Activated CD8-positive, alpha-beta T cell treated with anti-CD3 and anti-CD28 coated beads for 36 hours (primary cell): ENCODE measurements around the gene SELENOP. TPM values are rescaled to one million over a fixed set of nuclear protein-coding genes. Genes with fewer than 3 reads are reported as not detected.
"Not testable (repeated sequence)": the region's sequence is repeated elsewhere in the genome, so short reads cannot be mapped to it uniquely, and the experiment has no call there.

Source experiments
- ATAC-seq: fragments of 200-7000 bp; cut with Tn5 transposase; one replicate; pipeline ENCODE4 v1.10.0; 2021; ENCODE audit warnings: mild to moderate bottlenecking, moderate library complexity
- CTCF ChIA-PET: fragments of 350-600 bp; sonication (Branson Sonifier 250); formaldehyde crosslinking; loops from one replicate; lab custom pipeline; 2021; ENCODE audit warnings: antibody characterized with exemption; lab: Charles Lee
- POLR2A ChIA-PET: fragments of 350-600 bp; sonication (Branson Sonifier 250); formaldehyde crosslinking; loops from one replicate; lab custom pipeline; 2021; ENCODE audit warnings: antibody characterized with exemption; lab: Charles Lee
- DNase-seq: peaks from one replicate; pipeline ENCODE4 v3.0.0-alpha.2; 2020
- H3K27ac Mint-ChIP-seq: one replicate; pipeline ENCODE4 v1.8.0; 2021; ENCODE audit warnings: mild to moderate bottlenecking, mixed read lengths
- H3K27me3 Mint-ChIP-seq: one replicate; pipeline ENCODE4 v1.8.0; 2021; ENCODE audit warnings: mixed read lengths
- H3K36me3 Mint-ChIP-seq: one replicate; pipeline ENCODE4 v1.8.0; 2021; ENCODE audit warnings: low read depth, mixed read lengths
- H3K4me1 Mint-ChIP-seq: one replicate; pipeline ENCODE4 v1.8.0; 2021; ENCODE audit warnings: low read depth, mixed read lengths
- H3K4me3 Mint-ChIP-seq: one replicate; pipeline ENCODE4 v1.8.0; 2021; ENCODE audit warnings: mild to moderate bottlenecking, moderate library complexity, mixed read lengths
- H3K9me3 Mint-ChIP-seq: one replicate; pipeline ENCODE4 v1.8.0; 2021; ENCODE audit warnings: mixed read lengths
- intact Hi-C: fragments of 100-400 bp; cut with micrococcal nuclease; formaldehyde crosslinking; loops from one replicate; pipeline ENCODE4 v1.10.0; 2022
- total RNA-seq, 2 experiments: library from RNA; stranded (reverse); gene quantifications; one replicate each; pipeline ENCODE4 v1.2.3, GENCODE V29; 2021
- TF ChIP-seq, protein P1 (sequence below): fragments of 200-600 bp; IDR thresholded peaks from one replicate; pipeline ENCODE4 v1.8.0; 2022; ENCODE audit warnings: antibody characterized with exemption, mild to moderate bottlenecking

Gene SELENOP
- total RNA-seq, 2 experiments from 2014 or later: not detected

DNA sequence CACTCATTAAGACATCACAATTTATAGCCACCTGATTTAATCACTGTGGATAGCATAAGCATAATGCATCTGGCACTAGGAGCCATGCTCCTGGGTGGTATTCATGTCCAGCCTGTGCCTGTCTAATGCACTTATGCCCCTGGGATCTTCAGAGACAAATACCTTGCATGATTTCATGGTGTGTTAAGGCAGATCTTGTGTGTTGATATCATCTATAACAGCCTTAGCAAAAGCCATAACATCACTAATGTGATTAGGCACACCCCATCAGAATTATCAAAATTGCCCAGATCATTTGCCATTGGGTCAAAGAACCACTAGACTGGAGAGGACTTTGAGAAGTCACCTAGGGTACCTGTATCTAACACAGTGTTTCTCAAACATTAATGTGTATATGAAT lies 43.7 kb upstream of the SELENOP start:
- ATAC-seq: no peak
- Mint-ChIP-seq H3K27ac (no peak overlapping the region), H3K4me3 (no peak overlapping the region), H3K27me3 (peaks cover 7% of the 10 kb centered on the region), H3K9me3 (no peaks in the 10 kb centered on the region), H3K36me3 (no peaks in the 10 kb centered on the region), H3K4me1 (no peaks in the 10 kb centered on the region)
- TF ChIP-seq, protein P1, sequence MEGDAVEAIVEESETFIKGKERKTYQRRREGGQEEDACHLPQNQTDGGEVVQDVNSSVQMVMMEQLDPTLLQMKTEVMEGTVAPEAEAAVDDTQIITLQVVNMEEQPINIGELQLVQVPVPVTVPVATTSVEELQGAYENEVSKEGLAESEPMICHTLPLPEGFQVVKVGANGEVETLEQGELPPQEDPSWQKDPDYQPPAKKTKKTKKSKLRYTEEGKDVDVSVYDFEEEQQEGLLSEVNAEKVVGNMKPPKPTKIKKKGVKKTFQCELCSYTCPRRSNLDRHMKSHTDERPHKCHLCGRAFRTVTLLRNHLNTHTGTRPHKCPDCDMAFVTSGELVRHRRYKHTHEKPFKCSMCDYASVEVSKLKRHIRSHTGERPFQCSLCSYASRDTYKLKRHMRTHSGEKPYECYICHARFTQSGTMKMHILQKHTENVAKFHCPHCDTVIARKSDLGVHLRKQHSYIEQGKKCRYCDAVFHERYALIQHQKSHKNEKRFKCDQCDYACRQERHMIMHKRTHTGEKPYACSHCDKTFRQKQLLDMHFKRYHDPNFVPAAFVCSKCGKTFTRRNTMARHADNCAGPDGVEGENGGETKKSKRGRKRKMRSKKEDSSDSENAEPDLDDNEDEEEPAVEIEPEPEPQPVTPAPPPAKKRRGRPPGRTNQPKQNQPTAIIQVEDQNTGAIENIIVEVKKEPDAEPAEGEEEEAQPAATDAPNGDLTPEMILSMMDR: no peak
- intact Hi-C loops: no loop called here
- no peak for DNase-seq
- CTCF ChIA-PET: interaction anchor here (1.6 kb wide), 1 partner anchor 53 kb away, joined by 4 read pairs; no protein-coding TSS in a partner anchor
- POLR2A ChIA-PET: no interaction called here

DNA sequence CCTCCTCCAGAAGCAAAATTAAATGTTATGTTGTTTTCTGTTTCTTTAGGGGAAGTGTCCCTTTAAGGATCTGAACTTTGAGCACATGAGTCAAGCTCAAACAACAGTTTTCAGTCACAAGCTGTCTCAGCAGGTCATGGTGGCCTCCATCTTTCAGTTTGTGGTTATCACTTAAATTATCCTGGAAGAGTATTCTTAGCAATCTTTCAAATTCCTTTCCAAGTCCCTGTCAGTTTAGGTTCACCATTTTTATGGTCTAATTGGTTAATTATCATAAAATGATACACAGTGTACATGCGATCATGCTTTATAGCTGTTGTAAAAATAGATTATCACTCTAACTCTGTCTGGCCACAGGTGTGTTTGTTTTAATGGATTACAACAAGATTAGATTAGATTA lies 43.1 kb upstream of the SELENOP start:
- no peaks in the 10 kb centered on the region for H3K9me3 Mint-ChIP-seq
- intact Hi-C loops: no loop called here
- H3K4me3 Mint-ChIP-seq: no peak overlapping the region
- no peaks in the 10 kb centered on the region for H3K36me3 Mint-ChIP-seq
- TF ChIP-seq, protein P1: no peak
- CTCF ChIA-PET: no interaction called here
- DNase-seq (no peak), ATAC-seq (no peak)
- H3K4me1 Mint-ChIP-seq: no peaks in the 10 kb centered on the region
- POLR2A ChIA-PET: no interaction called here
- H3K27ac Mint-ChIP-seq: no peak overlapping the region
- peaks cover 2% of the 10 kb centered on the region for H3K27me3 Mint-ChIP-seq

DNA sequence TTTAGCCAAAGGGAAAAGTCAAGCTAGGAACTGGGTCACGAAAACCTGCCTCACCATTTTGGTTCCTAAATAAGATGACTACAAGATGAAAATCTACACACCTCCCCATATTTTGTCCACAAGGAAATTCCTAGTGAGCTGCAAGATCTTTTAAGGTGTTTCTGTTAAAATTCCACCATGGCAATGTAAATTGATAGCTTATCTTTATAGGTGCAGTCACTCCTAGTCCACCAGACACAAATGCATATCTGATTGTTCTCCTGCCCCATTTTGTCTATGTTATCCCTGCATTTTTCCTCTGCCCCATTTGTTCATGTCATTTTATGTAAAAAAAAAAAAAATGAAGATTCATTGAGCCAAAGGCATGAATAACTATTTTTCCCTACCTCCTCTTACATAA lies 41.1 kb upstream of the SELENOP start:
- no peaks in the 10 kb centered on the region for H3K36me3 Mint-ChIP-seq
- TF ChIP-seq, protein P1: no peak
- no peak for ATAC-seq
- no peak for DNase-seq
- H3K27ac Mint-ChIP-seq: no peak overlapping the region
- CTCF ChIA-PET: interaction anchor here (1.4 kb wide), 1 partner anchor 37 kb away, joined by 3 read pairs; no protein-coding TSS in a partner anchor
- H3K4me1 Mint-ChIP-seq: no peaks in the 10 kb centered on the region
- no peaks in the 10 kb centered on the region for H3K9me3 Mint-ChIP-seq
- peaks cover 1% of the 10 kb centered on the region for H3K27me3 Mint-ChIP-seq
- intact Hi-C loops: no loop called here
- no peak overlapping the region for H3K4me3 Mint-ChIP-seq
- POLR2A ChIA-PET: no interaction called here

DNA sequence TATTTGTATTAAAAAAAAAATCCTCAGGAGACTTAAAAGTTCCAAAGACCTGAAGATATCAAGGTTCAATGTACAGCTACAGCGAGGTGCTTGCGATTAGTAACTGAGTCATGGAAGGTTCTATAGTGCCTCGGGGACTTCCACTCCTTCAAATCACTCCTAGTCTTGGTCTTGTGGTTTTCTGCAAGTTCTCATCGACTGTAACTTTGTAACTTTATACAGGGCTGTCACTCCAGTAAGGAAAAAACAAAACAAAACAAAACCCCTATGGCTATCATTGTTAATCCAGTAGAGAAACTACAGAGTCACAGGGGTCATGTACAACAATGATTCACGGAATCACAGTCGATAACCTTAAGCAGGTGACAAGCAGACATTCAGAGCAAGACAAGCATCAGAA lies 39.8 kb upstream of the SELENOP start:
- POLR2A ChIA-PET: interaction anchor here (0.8 kb wide), 1 partner anchor 45 kb away, joined by 3 read pairs; no protein-coding TSS in a partner anchor
- CTCF ChIA-PET: interaction anchor here (1.4 kb wide), 1 partner anchor 38 kb away, joined by 3 read pairs; no protein-coding TSS in a partner anchor
- intact Hi-C loops: no loop called here
- ATAC-seq (no peak), DNase-seq (no peak)
- H3K9me3 Mint-ChIP-seq: no peaks in the 10 kb centered on the region
- no peak overlapping the region for H3K27ac Mint-ChIP-seq
- H3K27me3 Mint-ChIP-seq: peaks cover 1% of the 10 kb centered on the region
- no peaks in the 10 kb centered on the region for H3K36me3 Mint-ChIP-seq
- TF ChIP-seq, protein P1: no peak
- H3K4me1 Mint-ChIP-seq: no peaks in the 10 kb centered on the region
- no peak overlapping the region for H3K4me3 Mint-ChIP-seq

DNA sequence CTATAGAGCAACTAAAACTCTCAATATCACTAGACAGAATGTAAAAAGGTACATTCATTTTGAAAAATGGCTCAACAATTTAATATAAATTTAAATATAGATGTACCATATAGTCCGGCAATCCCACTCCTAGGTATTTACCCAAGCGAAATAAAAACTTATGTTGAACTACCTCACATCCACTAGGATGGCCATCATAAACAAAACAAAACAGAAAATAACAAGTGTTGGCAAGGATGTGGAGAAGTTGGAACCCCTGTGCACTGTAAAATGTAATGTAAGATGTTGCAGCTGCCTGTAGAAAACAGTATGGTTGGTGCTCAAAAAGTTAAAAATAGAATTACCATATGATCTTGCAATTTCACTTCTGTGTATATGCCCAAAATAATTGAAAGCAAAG lies 36.9 kb upstream of the SELENOP start:
- CTCF ChIA-PET: no interaction called here

DNA sequence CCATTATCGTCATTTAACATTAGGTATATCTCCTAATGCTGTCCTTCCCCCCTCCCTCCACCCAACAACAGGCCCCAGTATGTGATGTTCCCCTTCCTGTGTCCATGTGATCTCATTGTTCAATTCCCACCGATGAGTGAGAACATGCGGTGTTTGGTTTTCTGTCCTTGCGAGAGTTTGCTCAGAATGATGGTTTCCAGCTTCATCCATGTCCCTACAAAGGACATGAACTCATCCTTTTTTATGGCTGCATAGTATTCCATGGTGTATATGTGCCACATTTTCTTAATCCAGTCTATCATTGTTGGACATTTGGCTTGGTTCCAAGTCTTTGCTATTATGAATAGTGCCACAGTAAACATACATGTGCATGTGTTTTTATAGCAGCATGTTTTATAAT lies 32.7 kb upstream of the SELENOP start:
- H3K36me3 Mint-ChIP-seq, ATAC-seq, H3K27ac Mint-ChIP-seq, CTCF ChIA-PET, H3K4me1 Mint-ChIP-seq, H3K27me3 Mint-ChIP-seq, POLR2A ChIA-PET, DNase-seq, H3K9me3 Mint-ChIP-seq, intact Hi-C loops, H3K4me3 Mint-ChIP-seq: not testable (repeated sequence)

More for the DNA sequence above, 36.9 kb upstream of the SELENOP start:
- H3K27me3 Mint-ChIP-seq: peaks cover 4% of the 10 kb centered on the region
- no peaks in the 10 kb centered on the region for H3K36me3 Mint-ChIP-seq
- DNase-seq (no peak), ATAC-seq (no peak)
- intact Hi-C loops: no loop called here
- H3K4me3 Mint-ChIP-seq: no peak overlapping the region
- no peaks in the 10 kb centered on the region for H3K9me3 Mint-ChIP-seq
- H3K4me1 Mint-ChIP-seq: no peaks in the 10 kb centered on the region
- no peak overlapping the region for H3K27ac Mint-ChIP-seq
- POLR2A ChIA-PET: no interaction called here
- TF ChIP-seq, protein P1: no peak
